ENCODE measurements around the gene GSTO1. TPM values are rescaled to one million over a fixed set of nuclear protein-coding genes. Genes with fewer than 3 reads are reported as not detected.
"Not testable (repeated sequence)": the region's sequence is repeated elsewhere in the genome, so short reads cannot be mapped to it uniquely, and the experiment has no call there.

The GSTO1 gene
- total and polyA plus RNA-seq, 2 donors from 2014 or later: 83.7 to 263 TPM

GRCh38 chr10:104240078-104240477 is 14.6 kb upstream of the GSTO1 start:
- H3K9ac ChIP-seq (ENCODE audit: low read length in 3 of 3): no peak overlapping the region
- H3K36me3 ChIP-seq (ENCODE audit: control insufficient read depth in 2 of 3, insufficient read depth in 3 of 3, low read length in 3 of 3): no peaks in the 10 kb centered on the region
- H3K9me3 ChIP-seq (ENCODE audit: control insufficient read depth in 2 of 3, insufficient read depth in 1 of 3, low read length in 3 of 3): peaks cover 0 to under 1% (median 0%) of the 10 kb centered on the region in 3 donors
- no peaks in the 10 kb centered on the region for H3K4me1 ChIP-seq (ENCODE audit: control insufficient read depth in 2 of 3, insufficient read depth in 2 of 3, low read depth in 1 of 3, low read length in 3 of 3)
- H3K4me3 ChIP-seq (ENCODE audit: low read length in 3 of 3): no peak overlapping the region
- DNase-seq (no peak), FAIRE-seq (no peak)
- intact Hi-C loops (cut with DNase I): no loop called here
- H3K27me3 ChIP-seq (ENCODE audit: control insufficient read depth, insufficient read depth, low read length): no peaks in the 10 kb centered on the region
- H3K27ac ChIP-seq (ENCODE audit: low read depth in 2 of 2, low read length in 2 of 2): no peak overlapping the region
- TF ChIP-seq CTCF (IDR thresholded peaks at IDR 0.05; ENCODE audit: borderline replicate concordance, extremely low read depth, insufficient read depth): no peak

GRCh38 chr10:104242545-104242944 is 12.1 kb upstream of the GSTO1 start:
- H3K36me3 ChIP-seq (ENCODE audit: control insufficient read depth in 2 of 3, insufficient read depth in 3 of 3, low read length in 3 of 3): no peaks in the 10 kb centered on the region
- intact Hi-C loops (cut with DNase I): no loop called here
- no peak overlapping the region for H3K27ac ChIP-seq (ENCODE audit: low read depth in 2 of 2, low read length in 2 of 2)
- no peaks in the 10 kb centered on the region for H3K4me1 ChIP-seq (ENCODE audit: control insufficient read depth in 2 of 3, insufficient read depth in 2 of 3, low read depth in 1 of 3, low read length in 3 of 3)
- H3K27me3 ChIP-seq (ENCODE audit: control insufficient read depth, insufficient read depth, low read length): no peaks in the 10 kb centered on the region
- no peak for DNase-seq
- no peak for TF ChIP-seq CTCF (IDR thresholded peaks at IDR 0.05; ENCODE audit: borderline replicate concordance, extremely low read depth, insufficient read depth)
- no peak overlapping the region for H3K9ac ChIP-seq (ENCODE audit: low read length in 3 of 3)
- FAIRE-seq: no peak
- no peak overlapping the region for H3K4me3 ChIP-seq (ENCODE audit: low read length in 3 of 3)
- H3K9me3 ChIP-seq (ENCODE audit: control insufficient read depth in 2 of 3, insufficient read depth in 1 of 3, low read length in 3 of 3): no peaks in the 10 kb centered on the region

GRCh38 chr10:104243009-104243408 is 11.7 kb upstream of the GSTO1 start:
- H3K36me3 ChIP-seq (ENCODE audit: control insufficient read depth in 2 of 3, insufficient read depth in 3 of 3, low read length in 3 of 3); H3K4me3 ChIP-seq (ENCODE audit: low read length in 3 of 3); intact Hi-C loops (cut with DNase I); H3K27me3 ChIP-seq (ENCODE audit: control insufficient read depth, insufficient read depth, low read length); H3K4me1 ChIP-seq (ENCODE audit: control insufficient read depth in 2 of 3, insufficient read depth in 2 of 3, low read depth in 1 of 3, low read length in 3 of 3); H3K9ac ChIP-seq (ENCODE audit: low read length in 3 of 3); DNase-seq; FAIRE-seq; H3K9me3 ChIP-seq (ENCODE audit: control insufficient read depth in 2 of 3, insufficient read depth in 1 of 3, low read length in 3 of 3); H3K27ac ChIP-seq (ENCODE audit: low read depth in 2 of 2, low read length in 2 of 2): not testable (repeated sequence)

DNA sequence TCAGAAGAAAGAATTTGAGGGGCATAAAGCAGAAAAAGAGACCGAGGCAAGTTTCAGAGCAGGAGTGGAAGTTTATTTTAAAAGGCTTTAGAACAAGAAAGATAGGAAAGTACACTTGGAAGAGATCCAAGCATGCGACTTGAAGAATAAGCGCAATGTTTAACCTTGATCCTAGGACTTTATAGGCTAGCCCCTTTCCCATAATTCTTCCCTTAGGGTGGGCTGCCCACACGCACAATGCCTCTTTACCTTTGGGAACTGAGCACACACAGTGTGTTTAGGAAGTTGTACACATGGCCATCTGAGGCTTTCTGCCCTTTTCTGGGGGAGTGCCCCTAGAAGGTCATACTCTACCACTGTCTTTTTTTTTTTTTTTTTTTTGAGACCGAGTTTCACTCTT is 11.2 kb upstream of the GSTO1 start:
- Histone ChIP-seq H3K9ac (ENCODE audit: low read length in 3 of 3) (no peak overlapping the region), H3K4me3 (ENCODE audit: low read length in 3 of 3) (no peak overlapping the region), H3K9me3 (ENCODE audit: control insufficient read depth in 2 of 3, insufficient read depth in 1 of 3, low read length in 3 of 3) (no peaks in the 10 kb centered on the region), H3K27me3 (ENCODE audit: control insufficient read depth, insufficient read depth, low read length) (no peaks in the 10 kb centered on the region), H3K36me3 (ENCODE audit: control insufficient read depth in 2 of 3, insufficient read depth in 3 of 3, low read length in 3 of 3) (no peaks in the 10 kb centered on the region), H3K4me1 (ENCODE audit: control insufficient read depth in 2 of 3, insufficient read depth in 2 of 3, low read depth in 1 of 3, low read length in 3 of 3) (no peaks in the 10 kb centered on the region), H3K27ac (ENCODE audit: low read depth in 2 of 2, low read length in 2 of 2) (no peak overlapping the region)
- intact Hi-C loops (cut with DNase I): no loop called here
- FAIRE-seq (no peak), DNase-seq (no peak)
- TF ChIP-seq CTCF (IDR thresholded peaks at IDR 0.05; ENCODE audit: borderline replicate concordance, extremely low read depth, insufficient read depth): no peak
